ENCODE results near the gene NCAPG2.

NCAPG2 gene, protein sequence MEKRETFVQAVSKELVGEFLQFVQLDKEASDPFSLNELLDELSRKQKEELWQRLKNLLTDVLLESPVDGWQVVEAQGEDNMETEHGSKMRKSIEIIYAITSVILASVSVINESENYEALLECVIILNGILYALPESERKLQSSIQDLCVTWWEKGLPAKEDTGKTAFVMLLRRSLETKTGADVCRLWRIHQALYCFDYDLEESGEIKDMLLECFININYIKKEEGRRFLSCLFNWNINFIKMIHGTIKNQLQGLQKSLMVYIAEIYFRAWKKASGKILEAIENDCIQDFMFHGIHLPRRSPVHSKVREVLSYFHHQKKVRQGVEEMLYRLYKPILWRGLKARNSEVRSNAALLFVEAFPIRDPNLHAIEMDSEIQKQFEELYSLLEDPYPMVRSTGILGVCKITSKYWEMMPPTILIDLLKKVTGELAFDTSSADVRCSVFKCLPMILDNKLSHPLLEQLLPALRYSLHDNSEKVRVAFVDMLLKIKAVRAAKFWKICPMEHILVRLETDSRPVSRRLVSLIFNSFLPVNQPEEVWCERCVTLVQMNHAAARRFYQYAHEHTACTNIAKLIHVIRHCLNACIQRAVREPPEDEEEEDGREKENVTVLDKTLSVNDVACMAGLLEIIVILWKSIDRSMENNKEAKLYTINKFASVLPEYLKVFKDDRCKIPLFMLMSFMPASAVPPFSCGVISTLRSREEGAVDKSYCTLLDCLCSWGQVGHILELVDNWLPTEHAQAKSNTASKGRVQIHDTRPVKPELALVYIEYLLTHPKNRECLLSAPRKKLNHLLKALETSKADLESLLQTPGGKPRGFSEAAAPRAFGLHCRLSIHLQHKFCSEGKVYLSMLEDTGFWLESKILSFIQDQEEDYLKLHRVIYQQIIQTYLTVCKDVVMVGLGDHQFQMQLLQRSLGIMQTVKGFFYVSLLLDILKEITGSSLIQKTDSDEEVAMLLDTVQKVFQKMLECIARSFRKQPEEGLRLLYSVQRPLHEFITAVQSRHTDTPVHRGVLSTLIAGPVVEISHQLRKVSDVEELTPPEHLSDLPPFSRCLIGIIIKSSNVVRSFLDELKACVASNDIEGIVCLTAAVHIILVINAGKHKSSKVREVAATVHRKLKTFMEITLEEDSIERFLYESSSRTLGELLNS

DNA sequence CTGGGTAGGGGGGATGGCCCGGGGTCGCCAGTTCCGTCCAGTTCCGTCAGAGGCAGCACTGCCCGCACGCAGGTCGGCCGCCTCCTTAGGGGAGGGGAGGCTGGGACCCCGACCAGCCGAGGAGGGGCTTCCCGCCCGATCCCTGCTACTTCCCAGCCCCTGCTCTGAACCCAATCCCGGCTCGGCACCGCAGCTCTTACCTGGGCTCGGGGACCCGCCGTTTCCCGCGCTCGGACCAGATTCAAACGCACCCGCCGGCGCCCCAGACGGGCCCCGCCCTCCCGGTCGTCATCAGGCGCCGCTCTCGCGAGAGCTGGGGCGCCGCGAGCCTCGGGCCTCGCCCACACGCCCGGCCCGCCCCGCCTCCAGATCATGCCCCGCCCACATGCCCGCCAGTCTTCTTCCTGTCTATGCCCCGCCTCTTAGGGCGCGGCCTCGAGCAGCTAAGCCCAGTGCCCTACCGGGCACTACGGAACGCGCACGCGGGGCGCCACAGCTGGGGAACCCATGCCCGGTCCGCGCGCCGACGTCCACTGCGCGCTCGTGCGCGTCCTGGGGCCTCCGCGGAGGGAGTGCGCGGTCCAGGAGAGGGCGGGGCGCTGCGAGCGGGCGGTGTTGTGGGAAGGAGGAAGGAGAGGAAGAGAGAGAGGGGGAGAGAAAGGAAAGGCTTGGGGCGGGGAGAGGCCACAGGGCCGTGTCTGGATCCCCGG, at the start of gene NCAPG2:
TSS of gene NCAPG2 (minus strand) at position 281 of the 710 bp plus-strand sequence. CDS start 2,905 bp downstream, outside the sequence.
- H3K36me3 ChIP-seq (ENCODE audit: control insufficient read depth, insufficient read depth, low read length), result peaks cover 3% of the 10 kb centered on the region; the same call in 1 of the 2 replicates
- no peaks in the 10 kb centered on the region for H3K9me3 ChIP-seq (ENCODE audit: control insufficient read depth, insufficient read depth, low read length)
- peak; percentile 73 for DNase-seq (ENCODE audit: low read depth, low spot score)
- H3K4me1 ChIP-seq (ENCODE audit: control insufficient read depth, insufficient read depth, low read length), result peaks cover 3% of the 10 kb centered on the region; the same call in 1 of the 2 replicates
- no CpG with 5 or more reads among the region's 78 CpGs for WGBS (ENCODE audit: insufficient coverage, insufficient read length)
- no peak within 1 kb of the TSS for H3K27ac ChIP-seq (ENCODE audit: low read length)
- H3K4me3 ChIP-seq (ENCODE audit: low read length), result peak within 1 kb of the TSS; percentile 63
- no peaks in the 10 kb centered on the region for H3K27me3 ChIP-seq (ENCODE audit: control insufficient read depth, insufficient read depth, low read length)

DNA sequence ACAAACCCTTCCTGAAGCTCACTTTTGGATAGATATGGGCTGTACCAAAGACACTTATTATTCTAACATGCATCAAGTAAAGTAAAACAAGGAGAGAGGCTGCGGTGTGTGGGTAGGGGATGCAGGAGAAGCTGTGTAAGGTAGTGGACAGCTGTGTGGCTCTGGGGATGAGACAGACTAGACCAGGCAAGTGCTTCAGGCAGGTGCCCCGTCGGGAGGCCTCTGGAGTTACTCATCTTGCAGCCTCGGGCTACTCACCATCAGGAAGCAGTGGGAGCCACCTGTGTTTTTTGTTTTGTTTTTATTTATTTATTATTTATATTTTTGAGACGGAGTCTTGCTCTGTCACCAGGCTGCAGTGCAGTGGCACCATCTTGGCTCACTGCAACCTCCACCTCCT, 49.3 kb upstream of the NCAPG2 start:
- Histone ChIP-seq H3K4me1 (ENCODE audit: control insufficient read depth, insufficient read depth, low read length) (no peaks in the 10 kb centered on the region), H3K4me3 (ENCODE audit: low read length) (no peak overlapping the region), H3K27ac (ENCODE audit: low read length) (no peak overlapping the region), H3K9me3 (ENCODE audit: control insufficient read depth, insufficient read depth, low read length) (no peaks in the 10 kb centered on the region), H3K36me3 (ENCODE audit: control insufficient read depth, insufficient read depth, low read length) (peaks cover 5% of the 10 kb centered on the region; the same call in 1 of the 2 replicates), H3K27me3 (ENCODE audit: control insufficient read depth, insufficient read depth, low read length) (no peaks in the 10 kb centered on the region)
- DNase-seq (ENCODE audit: low read depth, low spot score), result no peak
- WGBS (ENCODE audit: insufficient coverage, insufficient read length), result no CpG with 5 or more reads among the region's 5 CpGs

DNA sequence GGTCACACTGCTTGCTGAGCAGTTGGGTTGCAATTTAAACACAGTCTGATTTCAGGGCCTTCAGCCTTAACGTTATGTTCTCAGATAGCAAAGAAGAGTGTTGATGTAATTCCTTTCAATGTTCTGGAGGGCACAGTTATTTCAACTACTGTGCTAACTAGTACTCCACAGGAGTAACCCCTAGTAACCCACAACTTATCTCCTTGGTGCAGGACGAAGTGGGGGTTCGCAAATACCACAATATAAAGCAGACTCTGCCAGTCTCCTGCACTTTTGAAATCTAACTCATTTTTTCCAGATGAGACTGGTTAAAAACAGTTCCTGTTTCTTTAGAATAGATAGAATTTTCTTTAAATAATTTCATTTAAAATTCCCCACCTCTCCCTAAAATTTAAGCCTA, 47.1 kb upstream of the NCAPG2 start:
- DNase-seq (ENCODE audit: low read depth, low spot score), result no peak
- Histone ChIP-seq H3K27me3 (ENCODE audit: control insufficient read depth, insufficient read depth, low read length) (no peaks in the 10 kb centered on the region), H3K4me1 (ENCODE audit: control insufficient read depth, insufficient read depth, low read length) (no peaks in the 10 kb centered on the region), H3K4me3 (ENCODE audit: low read length) (no peak overlapping the region), H3K36me3 (ENCODE audit: control insufficient read depth, insufficient read depth, low read length) (no peaks in the 10 kb centered on the region), H3K27ac (ENCODE audit: low read length) (no peak overlapping the region), H3K9me3 (ENCODE audit: control insufficient read depth, insufficient read depth, low read length) (no peaks in the 10 kb centered on the region)
- WGBS (ENCODE audit: insufficient coverage, insufficient read length), result no CpG with 5 or more reads among the region's 3 CpGs

DNA sequence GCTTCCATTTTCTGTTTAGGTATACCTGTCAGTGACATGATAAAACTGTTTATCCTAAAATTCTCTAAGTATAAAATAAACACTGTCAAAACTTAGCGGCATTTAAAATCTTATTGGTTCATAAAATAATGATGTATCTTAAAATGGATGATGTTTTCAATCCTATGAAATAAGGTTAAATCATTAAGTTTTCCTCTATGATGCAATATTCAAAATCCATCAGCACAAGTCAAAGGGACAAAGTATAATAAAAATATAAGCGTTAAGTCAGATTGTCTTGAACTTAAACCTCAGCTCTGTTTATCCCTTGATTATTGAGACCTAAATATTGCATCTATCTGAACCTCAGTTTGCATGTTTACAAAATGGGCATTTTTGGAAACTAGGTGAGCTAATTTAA, 46.6 kb upstream of the NCAPG2 start:
- no peak overlapping the region for H3K27ac ChIP-seq (ENCODE audit: low read length)
- no peaks in the 10 kb centered on the region for H3K36me3 ChIP-seq (ENCODE audit: control insufficient read depth, insufficient read depth, low read length)
- H3K4me1 ChIP-seq (ENCODE audit: control insufficient read depth, insufficient read depth, low read length), result no peaks in the 10 kb centered on the region
- H3K9me3 ChIP-seq (ENCODE audit: control insufficient read depth, insufficient read depth, low read length), result no peaks in the 10 kb centered on the region
- no peak overlapping the region for H3K4me3 ChIP-seq (ENCODE audit: low read length)
- no peaks in the 10 kb centered on the region for H3K27me3 ChIP-seq (ENCODE audit: control insufficient read depth, insufficient read depth, low read length)
- DNase-seq (ENCODE audit: low read depth, low spot score), result no peak
- WGBS (ENCODE audit: insufficient coverage, insufficient read length), result no CpG with 5 or more reads among the region's 2 CpGs

DNA sequence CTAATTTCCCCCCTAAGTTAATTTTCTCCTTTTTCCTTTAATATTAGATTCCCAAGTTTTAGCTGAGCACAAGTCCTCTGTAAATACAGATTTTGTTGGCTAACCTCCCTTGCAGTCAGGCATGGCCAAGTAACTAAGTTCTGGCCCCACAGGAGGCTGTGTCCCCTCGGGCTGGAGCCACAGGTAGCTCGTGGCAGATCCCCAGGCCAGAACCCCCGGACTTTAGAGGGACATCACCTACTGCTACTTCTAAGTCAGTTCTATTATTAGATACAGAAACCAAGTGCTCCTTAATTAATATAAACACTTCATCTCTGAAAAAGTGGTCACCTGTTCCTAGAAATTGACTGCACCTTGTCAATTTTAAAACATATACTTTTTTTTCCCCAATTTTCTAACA, 46.1 kb upstream of the NCAPG2 start:
- DNase-seq (ENCODE audit: low read depth, low spot score), result no peak
- Histone ChIP-seq H3K9me3 (ENCODE audit: control insufficient read depth, insufficient read depth, low read length) (no peaks in the 10 kb centered on the region), H3K27ac (ENCODE audit: low read length) (no peak overlapping the region), H3K36me3 (ENCODE audit: control insufficient read depth, insufficient read depth, low read length) (no peaks in the 10 kb centered on the region), H3K4me1 (ENCODE audit: control insufficient read depth, insufficient read depth, low read length) (no peaks in the 10 kb centered on the region), H3K4me3 (ENCODE audit: low read length) (no peak overlapping the region), H3K27me3 (ENCODE audit: control insufficient read depth, insufficient read depth, low read length) (no peaks in the 10 kb centered on the region)
- WGBS (ENCODE audit: insufficient coverage, insufficient read length), result no CpG with 5 or more reads among the region's 3 CpGs

DNA sequence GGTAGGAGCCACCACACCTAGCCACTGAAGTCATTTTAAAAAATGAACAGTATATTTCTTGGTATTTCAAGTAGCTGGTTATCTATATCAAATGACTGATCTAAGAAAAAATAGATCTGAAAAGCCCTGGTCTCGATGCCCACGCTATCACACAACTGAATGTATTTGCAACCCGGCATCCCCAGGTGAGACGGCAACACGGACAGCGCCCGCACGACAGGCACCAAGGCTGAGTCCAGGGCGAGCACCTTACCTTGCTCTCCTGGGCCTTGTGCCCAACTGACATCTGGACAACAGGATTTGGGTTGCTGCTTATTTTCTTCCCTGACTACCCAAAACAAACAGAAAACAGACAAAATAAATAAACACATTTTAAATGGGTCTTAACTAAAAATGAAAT, 44.8 kb upstream of the NCAPG2 start:
- no CpG with 5 or more reads among the region's 9 CpGs for WGBS (ENCODE audit: insufficient coverage, insufficient read length)
- no peaks in the 10 kb centered on the region for H3K36me3 ChIP-seq (ENCODE audit: control insufficient read depth, insufficient read depth, low read length)
- DNase-seq (ENCODE audit: low read depth, low spot score), result no peak

DNA sequence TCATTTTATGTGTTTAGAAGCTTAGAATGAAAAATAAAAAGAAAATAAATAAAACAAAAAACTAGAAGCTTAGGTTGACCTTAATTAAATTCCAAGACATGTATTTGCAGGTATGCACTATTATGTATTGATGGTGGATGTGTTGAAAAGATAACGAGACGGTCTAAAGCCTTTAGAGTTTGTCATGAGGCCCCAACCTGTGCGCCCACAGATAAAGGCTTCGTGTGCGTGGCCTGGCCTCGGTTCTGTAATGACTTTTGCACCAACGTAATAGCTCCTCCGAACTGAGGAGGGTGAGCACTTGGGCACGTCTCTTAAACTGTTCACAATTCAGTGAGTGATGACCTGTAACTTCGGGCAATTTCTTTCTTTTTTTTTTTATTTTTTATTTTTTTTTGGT, 43.7 kb upstream of the NCAPG2 start:
- no peak overlapping the region for H3K4me3 ChIP-seq (ENCODE audit: low read length)
- no peak for DNase-seq (ENCODE audit: low read depth, low spot score)
- H3K27ac ChIP-seq (ENCODE audit: low read length), result no peak overlapping the region
- no peaks in the 10 kb centered on the region for H3K4me1 ChIP-seq (ENCODE audit: control insufficient read depth, insufficient read depth, low read length)
- no peaks in the 10 kb centered on the region for H3K36me3 ChIP-seq (ENCODE audit: control insufficient read depth, insufficient read depth, low read length)
- no peaks in the 10 kb centered on the region for H3K27me3 ChIP-seq (ENCODE audit: control insufficient read depth, insufficient read depth, low read length)
- no peaks in the 10 kb centered on the region for H3K9me3 ChIP-seq (ENCODE audit: control insufficient read depth, insufficient read depth, low read length)
- no CpG with 5 or more reads among the region's 10 CpGs for WGBS (ENCODE audit: insufficient coverage, insufficient read length)

More for the DNA sequence above, 44.8 kb upstream of the NCAPG2 start:
- no peaks in the 10 kb centered on the region for H3K4me1 ChIP-seq (ENCODE audit: control insufficient read depth, insufficient read depth, low read length)
- no peaks in the 10 kb centered on the region for H3K9me3 ChIP-seq (ENCODE audit: control insufficient read depth, insufficient read depth, low read length)
- H3K27me3 ChIP-seq (ENCODE audit: control insufficient read depth, insufficient read depth, low read length), result no peaks in the 10 kb centered on the region
- no peak overlapping the region for H3K4me3 ChIP-seq (ENCODE audit: low read length)
- H3K27ac ChIP-seq (ENCODE audit: low read length), result no peak overlapping the region

DNA sequence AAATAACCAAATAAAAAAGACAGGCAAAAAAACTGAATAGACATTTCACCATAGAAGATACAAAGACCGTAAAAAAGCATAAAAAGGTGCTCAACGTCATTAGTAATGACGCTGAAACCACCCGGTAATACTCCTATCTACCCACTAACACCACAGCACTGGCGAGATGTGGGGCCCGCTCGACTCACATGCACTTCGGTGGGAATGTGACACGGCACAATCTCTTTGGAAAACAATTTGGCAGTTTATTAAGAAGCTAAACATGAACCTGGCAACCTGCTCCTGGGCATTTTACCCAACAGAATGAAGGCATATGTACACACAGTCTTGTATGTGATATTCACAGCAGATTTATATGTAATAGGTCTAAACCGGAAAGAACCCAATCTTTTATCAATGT, 42.8 kb upstream of the NCAPG2 start:
- no peaks in the 10 kb centered on the region for H3K9me3 ChIP-seq (ENCODE audit: control insufficient read depth, insufficient read depth, low read length)
- H3K4me3 ChIP-seq (ENCODE audit: low read length), result no peak overlapping the region
- no peak overlapping the region for H3K27ac ChIP-seq (ENCODE audit: low read length)
- no CpG with 5 or more reads among the region's 10 CpGs for WGBS (ENCODE audit: insufficient coverage, insufficient read length)
- no peaks in the 10 kb centered on the region for H3K4me1 ChIP-seq (ENCODE audit: control insufficient read depth, insufficient read depth, low read length)
- DNase-seq (ENCODE audit: low read depth, low spot score), result no peak
- no peaks in the 10 kb centered on the region for H3K36me3 ChIP-seq (ENCODE audit: control insufficient read depth, insufficient read depth, low read length)
- no peaks in the 10 kb centered on the region for H3K27me3 ChIP-seq (ENCODE audit: control insufficient read depth, insufficient read depth, low read length)

DNA sequence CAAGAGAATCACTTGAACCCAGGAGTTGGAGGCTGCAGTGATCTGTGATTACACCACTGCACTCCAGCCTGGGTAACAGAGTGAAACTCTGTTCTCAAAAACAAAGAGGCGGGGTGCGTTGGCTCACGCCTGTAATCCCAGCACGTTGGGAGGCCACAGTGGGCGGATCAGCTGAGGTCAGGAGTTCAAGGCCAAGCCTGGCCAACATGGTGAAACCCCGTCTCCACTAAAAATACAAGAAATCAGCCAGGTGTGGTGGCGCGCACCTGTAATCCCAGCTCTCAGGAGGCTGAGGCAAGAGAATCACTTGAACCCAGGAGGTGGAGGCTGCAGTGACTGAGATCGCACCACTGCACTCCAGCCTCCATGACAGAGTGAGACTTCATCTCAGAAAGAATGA, 42.4 kb upstream of the NCAPG2 start:
- H3K36me3 ChIP-seq (ENCODE audit: control insufficient read depth, insufficient read depth, low read length), result no peaks in the 10 kb centered on the region
- no peak for DNase-seq (ENCODE audit: low read depth, low spot score)
- no peak overlapping the region for H3K27ac ChIP-seq (ENCODE audit: low read length)
- no peak overlapping the region for H3K4me3 ChIP-seq (ENCODE audit: low read length)
- H3K9me3 ChIP-seq (ENCODE audit: control insufficient read depth, insufficient read depth, low read length), result no peaks in the 10 kb centered on the region
- H3K27me3 ChIP-seq (ENCODE audit: control insufficient read depth, insufficient read depth, low read length), result no peaks in the 10 kb centered on the region
- no peaks in the 10 kb centered on the region for H3K4me1 ChIP-seq (ENCODE audit: control insufficient read depth, insufficient read depth, low read length)
- no CpG with 5 or more reads among the region's 9 CpGs for WGBS (ENCODE audit: insufficient coverage, insufficient read length)

Measured in iPS DF 6.9 (cell line).